Upper lobe of left lung (tissue), 6 donors: ENCODE data around the gene GORASP1. TPM values are rescaled to one million over a fixed set of nuclear protein-coding genes. Genes with fewer than 3 reads are reported as not detected.

Experiments
- ATAC-seq, 2 donors: fragments of 200-7000 bp; cut with Tn5 transposase; one replicate each; pipeline ENCODE4 v1.9.1; 2022; ENCODE audit warnings: mild to moderate bottlenecking in 2 of 2, moderate library complexity in 2 of 2; ENCODE audit not compliant: low FRiP score in 2 of 2
- DNase-seq, 2 donors: peaks; one replicate each; pipeline ENCODE4 v3.0.0-alpha.2; 2019 to 2020
- H3K27ac ChIP-seq, 4 donors: fragments of 200-600 bp; sonication (generic); one replicate each; pipeline ENCODE4 v1.5.1; 2016 to 2019
- H3K27me3 ChIP-seq, 4 donors: fragments of 200-600 bp; sonication (generic); one replicate each; pipeline ENCODE4 v1.5.1; 2017 to 2019
- H3K36me3 ChIP-seq, 4 donors: fragments of 200-600 bp; sonication (generic); one replicate each; pipeline ENCODE4 v1.5.1; 2016 to 2019
- H3K4me1 ChIP-seq, 4 donors: fragments of 200-600 bp; sonication (generic); one replicate each; pipeline ENCODE4 v1.5.1; 2018 to 2019
- H3K4me3 ChIP-seq, 4 donors: fragments of 200-600 bp; sonication (generic); one replicate each; pipeline ENCODE4 v1.5.1; 2017 to 2019; ENCODE audit warnings: mild to moderate bottlenecking in 2 of 4, moderate library complexity in 1 of 4
- H3K9me3 ChIP-seq, 4 donors: fragments of 200-600 bp; sonication (generic); one replicate each; pipeline ENCODE4 v1.5.1; 2018 to 2019
- EP300 ChIP-seq, 4 donors: sonication (generic); formaldehyde crosslinking; IDR thresholded peaks; one replicate each; pipeline ENCODE4 v1.5.1; 2017; ENCODE audit warnings: antibody characterized with exemption in 4 of 4, control low read depth in 2 of 4
- POLR2A ChIP-seq, 4 donors: fragments of 450-650 bp; IDR thresholded peaks; one replicate each; pipeline ENCODE4 v1.5.1; 2016 to 2017; ENCODE audit warnings: antibody characterized with exemption in 4 of 4, mild to moderate bottlenecking in 2 of 4
- POLR2AphosphoS5 ChIP-seq, 2 donors: sonication (generic); formaldehyde crosslinking; IDR thresholded peaks; one replicate each; pipeline ENCODE4 v1.5.1; 2017; ENCODE audit warnings: antibody characterized with exemption in 2 of 2
- WGBS, 2 donors: methylation state at CpG; one replicate each; pipeline ENCODE4 v1.1.5; 2017 to 2018; 5-methylcytosine and 5-hydroxymethylcytosine counted together
- total RNA-seq, 6 donors: library from RNA; depleted of rRNA in 4 of 6; stranded (reverse); fragments of >200 nt in 4 of 6; gene quantifications; one replicate each; pipeline versions ENCODE4 v1.1.0 to v1.2.1, GENCODE V29; 2016 to 2021
- TF ChIP-seq, protein P1 (sequence below), 6 experiments: fragments of 450-650 bp in 4 of 6; fragments of 200-600 bp in 2 of 6; sonication (generic) in 2 of 6; IDR thresholded peaks; one replicate each; pipeline ENCODE4 v1.5.1; 2016 to 2019; ENCODE audit warnings: antibody characterized with exemption in 6 of 6
- donor health status: DM: no; HTN: no; CAD: no; lungs with moderate emphysema.
- donor health status: DM: no; HTN: yes; CAD: no; lungs with severe emphysema.

Gene GORASP1
- total RNA-seq, 6 donors from 2014 or later, result 71.1 to 99.5 (median 79.8) TPM

DNA sequence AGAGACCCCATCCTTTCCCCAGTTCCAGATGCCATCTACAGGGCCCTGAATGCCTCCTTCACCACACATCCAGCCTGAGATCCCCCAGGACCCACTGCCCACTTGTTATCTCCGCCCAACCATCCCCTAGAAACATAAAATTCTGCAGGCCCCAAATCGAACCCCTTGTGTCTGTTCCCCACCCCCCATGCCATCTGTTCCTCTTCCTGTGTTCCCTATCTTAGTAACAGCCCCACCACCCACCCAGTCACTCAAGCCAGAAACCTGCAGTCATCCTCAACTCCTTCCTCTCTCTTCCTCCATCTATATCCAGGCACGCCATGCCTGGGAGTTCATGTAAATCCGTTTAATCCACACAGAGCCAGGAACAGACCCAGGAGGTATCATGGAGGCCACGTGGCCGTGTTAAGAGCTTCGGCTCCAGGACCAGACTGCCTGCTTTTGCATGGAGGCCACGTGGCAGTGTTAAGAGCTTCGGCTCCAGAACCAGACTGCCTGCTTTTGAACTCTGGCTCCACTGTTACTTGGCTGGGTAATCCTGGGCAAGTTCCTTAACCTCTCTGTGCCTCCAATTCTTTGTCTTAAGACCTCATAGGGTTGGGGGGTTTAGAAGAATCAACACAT is 41.1 kb upstream of the GORASP1 start:
- Histone ChIP-seq H3K27ac (peak overlapping the region; percentile 99 to 100 (median 100)), H3K4me1 (peaks cover 72 to 83% (median 79%) of the 10 kb centered on the region in 4 donors), H3K9me3 (no peaks in the 10 kb centered on the region), H3K27me3 (no peaks in the 10 kb centered on the region), H3K36me3 (peaks cover 12 to 70% (median 33%) of the 10 kb centered on the region in 4 donors), H3K4me3 (peak overlapping the region in 3 of 4 donors; percentile 65 to 91 (median 78))
- ATAC-seq (no peak), DNase-seq (no peak)
- 27 to 31% methylated on average over 5 to 9 of the region's 9 CpGs for WGBS, 2 donors
- TF ChIP-seq EP300 (IDR thresholded peaks at IDR 0.05) (no peak), POLR2AphosphoS5 (IDR thresholded peaks at IDR 0.05) (peak in 1 of 2 donors; percentile 3), POLR2A (IDR thresholded peaks at IDR 0.05) (peak in 1 of 4 donors; percentile 4)
- TF ChIP-seq, protein P1, sequence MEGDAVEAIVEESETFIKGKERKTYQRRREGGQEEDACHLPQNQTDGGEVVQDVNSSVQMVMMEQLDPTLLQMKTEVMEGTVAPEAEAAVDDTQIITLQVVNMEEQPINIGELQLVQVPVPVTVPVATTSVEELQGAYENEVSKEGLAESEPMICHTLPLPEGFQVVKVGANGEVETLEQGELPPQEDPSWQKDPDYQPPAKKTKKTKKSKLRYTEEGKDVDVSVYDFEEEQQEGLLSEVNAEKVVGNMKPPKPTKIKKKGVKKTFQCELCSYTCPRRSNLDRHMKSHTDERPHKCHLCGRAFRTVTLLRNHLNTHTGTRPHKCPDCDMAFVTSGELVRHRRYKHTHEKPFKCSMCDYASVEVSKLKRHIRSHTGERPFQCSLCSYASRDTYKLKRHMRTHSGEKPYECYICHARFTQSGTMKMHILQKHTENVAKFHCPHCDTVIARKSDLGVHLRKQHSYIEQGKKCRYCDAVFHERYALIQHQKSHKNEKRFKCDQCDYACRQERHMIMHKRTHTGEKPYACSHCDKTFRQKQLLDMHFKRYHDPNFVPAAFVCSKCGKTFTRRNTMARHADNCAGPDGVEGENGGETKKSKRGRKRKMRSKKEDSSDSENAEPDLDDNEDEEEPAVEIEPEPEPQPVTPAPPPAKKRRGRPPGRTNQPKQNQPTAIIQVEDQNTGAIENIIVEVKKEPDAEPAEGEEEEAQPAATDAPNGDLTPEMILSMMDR (IDR thresholded peaks at IDR 0.05), result no peak

- Histone ChIP-seq H3K4me1 (peaks cover 79 to 90% (median 85%) of the 10 kb centered on the region in 4 donors), H3K27ac (peak overlapping the region; percentile 99 to 100 (median 100)), H3K36me3 (peaks cover 19 to 77% (median 40%) of the 10 kb centered on the region in 4 donors), H3K27me3 (no peaks in the 10 kb centered on the region), H3K9me3 (no peaks in the 10 kb centered on the region), H3K4me3 (peak overlapping the region; percentile 18 to 91 (median 72))
- no peak for DNase-seq
- 11 to 15% methylated on average over 8 to 9 of the region's 9 CpGs for WGBS, 2 donors
- no peak for TF ChIP-seq POLR2A (IDR thresholded peaks at IDR 0.05)
- TF ChIP-seq, protein P1 (IDR thresholded peaks at IDR 0.05), result peak in 1 of 6 experiments; percentile 6
- peak; percentile 30 to 40 for TF ChIP-seq POLR2AphosphoS5 (IDR thresholded peaks at IDR 0.05)
- no peak for TF ChIP-seq EP300 (IDR thresholded peaks at IDR 0.05)
- ATAC-seq, result no peak
Observed at GRCh38 chr3:39147711-39148434, 40.4 kb upstream of the GORASP1 start.

GRCh38 chr3:39146611-39147591 is 39.5 kb upstream of the GORASP1 start:
- TF ChIP-seq POLR2AphosphoS5 (IDR thresholded peaks at IDR 0.05), result peak; percentile 75 to 82
- TF ChIP-seq EP300 (IDR thresholded peaks at IDR 0.05), result peak in 1 of 4 donors; percentile 62
- TF ChIP-seq, protein P1 (IDR thresholded peaks at IDR 0.05), result peak in 2 of 6 experiments; percentile 14 to 16
- peak in 2 of 4 donors; percentile 21 to 33 for TF ChIP-seq POLR2A (IDR thresholded peaks at IDR 0.05)
- H3K4me3 ChIP-seq, result peak overlapping the region; percentile 18 to 91 (median 72)
- no peaks in the 10 kb centered on the region for H3K9me3 ChIP-seq
- peak overlapping the region; percentile 99 to 100 (median 100) for H3K27ac ChIP-seq
- WGBS, 2 donors, result 14 to 21% methylated on average over 9 to 15 of the region's 15 CpGs
- DNase-seq (peak; percentile 86 to 88), ATAC-seq (peak; percentile 63 to 82)
- peaks cover 87 to 96% (median 92%) of the 10 kb centered on the region in 4 donors for H3K4me1 ChIP-seq
- H3K36me3 ChIP-seq, result peaks cover 24 to 81% (median 49%) of the 10 kb centered on the region in 4 donors
- H3K27me3 ChIP-seq, result no peaks in the 10 kb centered on the region

GRCh38 chr3:39146083-39146501 is 38.7 kb upstream of the GORASP1 start:
- H3K27ac ChIP-seq, result peak overlapping the region; percentile 99 to 100 (median 100)
- H3K4me1 ChIP-seq, result peaks cover 87 to 96% (median 95%) of the 10 kb centered on the region in 4 donors
- H3K27me3 ChIP-seq, result no peaks in the 10 kb centered on the region
- H3K9me3 ChIP-seq, result no peaks in the 10 kb centered on the region
- peaks cover 24 to 83% (median 56%) of the 10 kb centered on the region in 4 donors for H3K36me3 ChIP-seq
- 40 to 47% methylated on average over 11 of the region's 11 CpGs for WGBS, 2 donors
- ATAC-seq (peak in 1 of 2 donors; percentile 15), DNase-seq (peak in 1 of 2 donors; percentile 70)
- H3K4me3 ChIP-seq, result peak overlapping the region in 1 of 4 donors; percentile 65
- no peak for TF ChIP-seq EP300 (IDR thresholded peaks at IDR 0.05)
- TF ChIP-seq, protein P1 (IDR thresholded peaks at IDR 0.05), result peak; percentile 21 to 56 (median 40)
- peak; percentile 34 to 57 for TF ChIP-seq POLR2AphosphoS5 (IDR thresholded peaks at IDR 0.05)
